Measurements from ENCODE around the gene GDPD1. TPM values are rescaled to one million over a fixed set of nuclear protein-coding genes. Genes with fewer than 3 reads are reported as not detected.
A peak's percentile ranks its signal among the peaks of the same experiment; 100 is the strongest.
"Not testable (repeated sequence)": the region's sequence is repeated elsewhere in the genome, so short reads cannot be mapped to it uniquely, and the experiment has no call there.

GDPD1 gene
- 10 to 100 TPM; 10.4 to 11.8 (median 11.3) TPM for polyA plus RNA-seq (ENCODE audit: insufficient read length in 3 of 3)

DNA sequence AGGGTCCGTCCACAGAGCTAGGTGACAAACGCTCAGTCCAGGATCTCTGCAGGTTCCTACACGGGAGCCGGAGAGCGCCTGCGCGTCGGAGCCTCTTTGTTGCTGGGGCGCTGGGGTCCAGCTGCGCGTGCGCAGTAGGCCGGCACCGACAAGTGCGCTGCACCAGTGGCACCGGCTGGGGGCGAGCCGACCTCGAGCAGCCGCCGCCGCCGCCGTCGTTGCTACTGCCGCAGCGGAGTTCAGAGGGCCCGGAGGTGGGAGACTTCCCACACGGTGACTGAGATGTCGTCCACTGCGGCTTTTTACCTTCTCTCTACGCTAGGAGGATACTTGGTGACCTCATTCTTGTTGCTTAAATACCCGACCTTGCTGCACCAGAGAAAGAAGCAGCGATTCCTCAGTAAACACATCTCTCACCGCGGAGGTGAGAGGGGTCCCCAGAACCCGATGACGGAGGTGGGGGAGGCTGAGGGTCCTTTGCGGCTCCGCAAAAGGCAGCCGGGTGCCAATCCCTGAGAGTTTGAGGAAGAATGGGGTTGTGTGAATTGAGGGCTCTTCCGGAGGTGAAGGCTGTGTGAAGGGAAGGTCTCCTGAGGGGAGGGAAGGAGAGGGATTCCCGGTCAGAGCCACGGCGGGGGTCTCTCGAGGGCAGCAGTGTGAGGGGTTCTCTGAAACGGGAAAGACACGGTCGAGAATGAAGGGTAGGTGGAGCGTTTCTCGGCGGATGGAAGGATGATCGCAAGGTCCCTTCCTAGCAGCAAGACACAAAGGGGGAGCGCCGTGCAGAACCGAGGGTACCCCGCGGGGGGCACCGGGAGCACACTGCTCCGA is at the start of gene GDPD1:
TSS of gene GDPD1 (plus strand) at position 184 of the 831 bp plus-strand sequence. CDS start at position 283, 99 bp downstream.
- peak; percentile 72 to 86 (median 85) for DNase-seq (ENCODE audit: low read depth in 3 of 3, low spot score in 2 of 3)

DNA sequence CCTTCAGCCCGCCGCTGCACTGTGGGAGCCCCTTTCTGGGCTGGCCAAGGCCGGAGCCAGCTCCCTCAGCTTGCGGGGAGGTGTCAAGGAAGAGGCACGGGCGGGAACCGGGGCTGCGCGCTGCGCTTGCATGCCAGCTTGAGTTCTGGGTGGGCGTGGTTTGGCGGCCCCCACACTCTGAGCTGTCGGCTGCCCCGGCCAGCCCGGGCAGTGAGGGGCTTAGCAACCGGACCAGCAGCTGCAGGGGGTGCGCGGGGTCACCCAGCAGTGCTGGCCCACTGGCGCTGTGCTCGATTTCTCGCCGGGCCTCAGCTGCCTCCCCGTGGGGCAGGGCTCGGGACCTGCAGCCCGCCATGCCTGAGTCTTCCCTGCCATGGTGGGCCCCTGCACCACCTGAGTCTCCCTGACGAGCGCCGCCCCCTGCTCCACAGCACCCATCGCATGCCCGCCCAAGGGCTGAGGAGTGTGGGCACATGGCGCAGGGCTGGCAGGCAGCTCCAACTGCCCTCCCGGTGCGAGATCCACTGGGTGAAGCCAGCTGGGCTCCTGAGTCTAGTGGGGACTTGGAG is 47.8 kb upstream of the GDPD1 start:
- no peak for DNase-seq (ENCODE audit: low read depth in 3 of 3, low spot score in 2 of 3)

DNA sequence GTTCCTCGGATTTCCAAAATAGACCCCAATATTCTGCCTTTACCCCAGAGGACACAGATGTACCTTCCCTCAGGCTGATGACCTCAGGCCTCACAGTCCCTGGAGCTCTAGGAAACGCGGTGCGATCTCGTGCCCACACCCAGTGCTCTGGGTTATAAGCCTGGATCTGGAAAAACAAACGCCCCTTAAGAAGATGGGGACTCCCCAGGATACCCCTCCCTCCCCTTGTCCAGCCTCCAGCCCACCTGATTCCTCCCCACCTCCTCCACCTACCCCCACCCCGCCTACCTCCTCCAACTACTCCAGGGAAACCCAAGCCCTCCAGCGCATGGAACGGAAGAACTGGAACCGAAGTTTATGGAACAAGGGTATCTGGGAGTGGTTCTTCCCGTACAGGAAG is 45.6 kb upstream of the GDPD1 start:
- DNase-seq (ENCODE audit: low read depth in 3 of 3, low spot score in 2 of 3) = no peak

DNA sequence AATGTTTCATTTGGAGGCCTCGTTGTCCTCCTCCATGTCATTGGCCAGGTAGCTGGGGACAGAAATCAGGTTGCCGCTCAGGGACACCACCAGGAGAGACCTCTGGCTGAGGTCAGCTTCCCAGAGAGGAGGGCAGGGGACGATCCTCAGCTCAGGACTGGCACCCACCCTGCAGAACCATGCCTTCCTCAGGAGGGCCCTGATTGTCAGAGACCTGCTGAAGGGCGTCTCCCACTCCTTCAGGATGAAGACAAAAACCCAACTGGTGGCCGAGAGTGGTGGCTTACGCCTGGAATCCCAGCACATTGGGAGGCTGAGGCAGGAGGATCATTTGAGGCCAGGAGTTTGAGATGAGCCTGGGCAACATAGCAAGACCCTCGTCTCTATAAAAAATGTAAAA is 45.2 kb upstream of the GDPD1 start:
- no peak for DNase-seq (ENCODE audit: low read depth in 3 of 3, low spot score in 2 of 3)

DNA sequence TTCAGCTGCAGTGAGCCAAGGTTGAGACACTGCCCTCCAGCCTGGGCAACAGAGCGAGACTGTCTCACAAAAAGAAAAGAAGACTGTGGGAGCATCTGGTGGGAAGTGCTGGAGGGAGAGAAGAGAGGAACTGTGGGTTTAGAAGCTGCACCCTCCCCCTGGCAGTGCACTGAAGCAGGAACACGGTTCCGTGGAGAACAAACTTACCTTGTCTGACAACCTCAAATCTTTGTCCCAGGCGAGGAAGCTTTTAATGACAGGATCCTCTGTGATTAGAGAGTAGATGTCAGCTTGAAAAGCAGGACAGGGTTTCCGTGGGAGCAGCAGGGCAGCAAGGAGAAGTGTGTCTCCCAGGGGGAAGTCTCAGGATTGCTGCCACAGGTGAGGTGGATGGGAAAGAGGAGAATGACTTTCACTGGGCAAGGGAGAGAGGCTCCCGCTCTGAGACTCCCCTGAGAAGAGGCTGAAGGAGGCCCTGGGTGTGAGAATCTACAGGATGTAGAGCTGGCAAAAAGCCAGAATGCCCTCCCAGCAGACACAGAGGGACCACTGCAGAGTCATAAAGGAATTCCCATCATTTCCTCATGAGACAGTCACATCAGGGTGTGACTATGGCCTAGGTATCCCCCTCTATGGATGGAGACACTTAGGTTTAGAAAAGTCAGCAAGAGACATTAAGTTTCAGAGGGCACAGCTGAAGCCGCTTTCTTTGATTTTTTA is 41.9 kb upstream of the GDPD1 start:
- no peak for DNase-seq (ENCODE audit: low read depth in 3 of 3, low spot score in 2 of 3)

DNA sequence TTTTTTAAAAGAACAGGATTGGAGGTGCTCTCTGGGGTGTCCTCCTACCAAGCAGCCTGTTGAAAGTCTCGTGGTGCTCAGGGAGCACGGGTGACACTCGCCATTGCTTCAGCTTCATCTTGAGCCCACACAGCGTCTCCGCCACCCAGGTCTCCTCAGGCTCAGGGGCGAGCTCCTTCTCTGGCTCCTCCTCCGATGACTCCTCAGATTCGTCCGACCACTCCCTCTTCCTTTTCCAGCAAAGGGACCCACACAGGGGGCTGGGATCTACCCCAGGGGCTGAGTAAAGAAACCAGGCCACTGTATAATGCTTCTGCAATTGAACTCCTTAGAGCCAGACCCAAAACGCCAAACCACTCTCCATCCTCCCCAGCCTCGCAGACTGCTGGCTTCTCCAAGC is 40.7 kb upstream of the GDPD1 start:
- not testable (repeated sequence) for DNase-seq (ENCODE audit: low read depth in 3 of 3, low spot score in 2 of 3)

DNA sequence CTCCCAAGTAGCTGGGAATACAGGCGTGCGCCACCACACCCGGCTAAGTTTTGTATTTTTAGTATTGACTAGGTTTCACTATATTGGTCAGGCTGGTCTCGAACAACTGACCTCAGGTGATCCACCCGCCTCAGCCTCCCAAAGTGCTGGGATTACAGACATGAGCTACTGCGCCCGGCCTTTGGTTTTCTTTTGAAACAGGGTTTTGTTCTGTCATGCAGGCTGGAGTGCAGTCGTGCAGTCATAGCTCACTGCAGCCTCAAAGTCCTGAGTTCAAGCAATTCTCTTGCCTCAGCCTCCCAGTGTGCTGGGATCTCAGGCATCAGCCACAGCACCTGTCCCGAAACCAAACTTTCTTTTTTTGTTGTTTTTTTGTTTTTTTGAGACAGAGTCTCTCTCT is 39.7 kb upstream of the GDPD1 start:
- no peak for DNase-seq (ENCODE audit: low read depth in 3 of 3, low spot score in 2 of 3)

DNA sequence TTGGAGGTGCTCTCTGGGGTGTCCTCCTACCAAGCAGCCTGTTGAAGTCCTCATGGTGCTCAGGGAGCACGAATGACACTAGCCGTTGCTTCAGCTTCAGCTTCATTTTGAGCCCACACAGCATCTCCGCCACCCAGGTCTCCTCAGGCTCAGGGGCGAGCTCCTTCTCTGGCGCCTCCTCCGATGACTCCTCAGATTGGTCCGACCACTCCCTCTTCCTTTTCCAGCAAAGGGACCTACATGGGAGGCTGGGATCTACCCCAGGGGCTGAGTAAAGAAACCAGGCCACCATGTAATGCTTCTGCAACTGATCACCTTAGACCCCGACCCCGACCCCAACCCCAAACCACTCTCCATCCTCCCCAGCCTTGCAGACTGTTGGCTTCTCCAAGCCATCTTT is 38.8 kb upstream of the GDPD1 start:
- DNase-seq (ENCODE audit: low read depth in 3 of 3, low spot score in 2 of 3) = no peak

DNA sequence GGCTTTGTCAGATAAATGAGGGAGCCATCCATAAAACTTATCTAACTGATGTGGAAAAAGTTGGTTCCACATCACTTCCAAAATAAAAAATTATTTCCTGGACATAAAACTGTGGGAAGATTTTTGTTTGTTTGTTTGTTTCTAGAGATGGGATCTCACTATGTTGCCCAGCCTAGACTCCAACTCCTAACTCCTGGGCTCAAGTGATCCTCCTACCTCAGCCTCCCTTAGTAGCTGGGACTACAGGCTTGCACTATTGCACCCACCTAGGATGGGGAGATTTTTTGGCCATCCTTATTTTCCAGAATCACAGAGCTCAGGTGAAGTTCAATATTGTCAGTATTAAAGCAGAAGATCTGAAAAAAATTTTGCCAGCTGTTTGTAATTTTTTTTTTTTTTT is 34.3 kb upstream of the GDPD1 start:
- no peak for DNase-seq (ENCODE audit: low read depth in 3 of 3, low spot score in 2 of 3)

DNA sequence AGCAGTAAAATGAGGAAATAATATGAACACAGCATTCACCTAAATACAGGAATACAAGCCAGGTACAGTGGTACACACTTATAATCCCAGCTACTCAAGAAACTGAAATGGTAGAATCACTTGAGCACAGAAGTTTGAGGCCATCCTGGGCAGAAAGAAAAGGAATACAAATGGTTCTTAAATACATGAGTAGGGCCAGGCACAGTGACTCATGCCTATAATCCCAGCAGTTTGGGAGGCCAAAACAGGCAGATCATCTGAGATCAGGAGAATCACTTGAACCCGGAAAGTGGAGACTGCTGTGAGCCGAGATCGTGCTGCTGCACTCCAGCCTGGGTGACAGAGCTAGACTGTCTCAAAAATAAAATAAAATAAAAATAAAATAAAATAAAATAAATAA is 33.5 kb upstream of the GDPD1 start:
- DNase-seq (ENCODE audit: low read depth in 3 of 3, low spot score in 2 of 3) = no peak

DNA sequence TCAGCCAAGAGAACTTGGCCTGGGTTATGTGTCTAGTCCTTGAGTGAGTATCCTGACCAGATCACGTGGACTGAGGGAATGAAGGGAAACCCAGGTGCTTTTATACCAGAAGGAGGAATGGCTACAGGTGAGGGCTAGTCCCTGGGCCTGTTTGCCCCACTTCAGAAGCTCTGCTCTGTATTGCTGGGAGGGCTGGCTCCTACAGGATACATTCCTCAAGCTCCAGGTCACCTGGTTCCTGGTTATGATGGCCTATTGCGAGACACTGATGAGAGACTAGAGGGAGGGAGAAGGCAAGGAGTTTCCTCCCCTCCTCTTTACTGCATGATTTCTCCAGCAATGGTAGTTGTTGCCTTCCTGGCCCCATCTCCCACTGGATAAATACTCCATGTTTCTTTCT is 29.5 kb upstream of the GDPD1 start:
- no peak for DNase-seq (ENCODE audit: low read depth in 3 of 3, low spot score in 2 of 3)

DNA sequence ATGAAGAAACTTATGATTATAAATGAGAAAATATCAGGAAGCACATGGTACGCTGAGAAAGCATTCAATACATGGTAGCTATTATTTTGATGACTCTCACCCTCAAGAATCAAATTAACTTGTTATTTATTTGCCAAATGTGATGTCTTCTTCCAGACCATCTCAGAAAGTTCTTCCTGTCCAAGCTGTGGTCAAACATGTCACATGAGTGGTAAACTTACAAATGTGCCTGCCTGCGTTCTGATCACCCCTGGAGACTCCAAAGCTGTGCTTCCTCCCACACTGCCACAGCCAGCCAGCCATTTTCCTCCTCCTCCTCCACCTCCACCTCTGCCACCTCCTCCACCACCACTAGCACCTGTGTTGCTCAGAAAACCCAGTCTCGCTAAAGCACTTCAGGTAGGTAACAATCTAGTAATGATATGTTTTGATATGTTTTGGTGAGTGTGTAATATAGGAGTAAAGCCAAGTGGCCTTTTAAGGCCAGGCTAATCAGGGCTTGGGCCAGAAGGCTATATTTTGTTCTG is 26.9 kb upstream of the GDPD1 start:
- no peak for DNase-seq (ENCODE audit: low read depth in 3 of 3, low spot score in 2 of 3)

DNA sequence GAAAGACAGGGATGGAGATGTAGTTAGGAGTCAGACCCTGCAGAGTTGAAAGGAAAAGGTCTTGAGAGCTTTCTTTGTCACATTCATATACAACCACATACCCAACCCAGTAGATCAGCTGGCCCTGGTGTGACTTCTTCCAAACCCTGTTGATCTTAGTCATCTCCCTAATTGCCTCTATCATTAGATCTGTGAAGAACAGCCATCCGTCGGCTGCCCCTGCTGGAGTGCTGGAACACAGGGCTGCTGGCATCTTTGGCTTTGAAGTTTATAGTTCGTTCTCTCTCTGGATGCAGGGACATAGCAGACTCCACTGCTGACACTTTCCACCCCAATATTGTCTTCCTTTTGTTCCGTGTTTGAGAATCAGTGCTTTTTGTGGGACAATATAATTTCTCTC is 20.9 kb upstream of the GDPD1 start:
- DNase-seq (ENCODE audit: low read depth in 3 of 3, low spot score in 2 of 3) = no peak

DNA sequence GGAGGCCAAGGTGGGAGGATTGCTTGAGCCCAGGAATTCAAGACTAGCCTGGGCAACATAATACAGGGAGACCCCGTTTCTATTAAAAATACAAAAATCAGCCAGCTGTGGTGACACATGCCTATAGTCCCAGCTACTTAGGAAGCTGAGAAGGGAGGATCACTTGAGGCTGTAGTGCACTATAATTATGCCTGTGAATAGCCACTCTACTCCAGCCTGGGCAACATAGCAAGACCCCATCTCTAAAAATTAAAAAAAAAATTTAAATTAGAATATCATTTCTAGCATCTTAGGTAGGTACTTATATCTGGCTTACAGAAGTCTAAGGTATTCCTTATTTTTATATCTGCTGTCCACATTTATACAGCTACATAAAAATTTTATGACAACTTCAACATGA is 18.0 kb upstream of the GDPD1 start:
- no peak for DNase-seq (ENCODE audit: low read depth in 3 of 3, low spot score in 2 of 3)

DNA sequence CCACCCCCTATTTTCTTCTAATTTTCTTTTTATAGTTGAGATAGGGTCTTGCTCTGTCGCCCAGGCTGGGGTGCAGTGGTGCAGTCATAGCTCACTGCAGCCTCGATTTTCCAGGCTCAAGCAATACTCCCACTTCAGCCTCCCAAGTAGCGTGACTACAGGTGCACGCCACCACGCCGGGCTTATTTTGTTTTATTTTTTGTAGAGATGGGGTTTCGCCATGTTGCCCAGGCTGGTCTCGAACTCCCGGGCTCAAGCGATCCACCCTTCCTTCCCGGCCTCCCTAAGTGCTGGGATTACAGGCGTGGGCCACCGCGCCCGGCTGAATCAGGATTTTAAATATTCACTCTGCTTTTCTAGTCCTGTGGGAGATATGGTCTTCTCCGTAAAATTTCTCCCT is 941 bp upstream of the GDPD1 start:
- DNase-seq (ENCODE audit: low read depth in 3 of 3, low spot score in 2 of 3) = no peak

DNA sequence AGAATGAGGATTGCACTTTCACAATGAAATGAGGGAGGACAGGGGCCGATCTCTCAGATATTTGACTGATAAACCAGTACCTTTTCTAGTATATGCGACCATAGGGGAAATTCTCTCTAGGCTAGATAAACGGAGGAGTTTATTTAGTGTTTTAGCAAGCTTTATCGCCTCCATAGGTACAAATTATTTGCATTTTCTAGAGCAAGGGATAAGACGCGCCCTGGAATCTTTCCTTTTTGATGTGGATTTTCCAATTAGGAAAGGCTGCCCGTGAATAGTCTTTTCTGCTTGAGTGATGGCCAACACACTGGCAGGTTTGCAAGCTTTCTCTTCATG is 351 bp upstream of the GDPD1 start:
- DNase-seq (ENCODE audit: low read depth in 3 of 3, low spot score in 2 of 3) = peak in 1 of 3 donors; percentile 16

DNA sequence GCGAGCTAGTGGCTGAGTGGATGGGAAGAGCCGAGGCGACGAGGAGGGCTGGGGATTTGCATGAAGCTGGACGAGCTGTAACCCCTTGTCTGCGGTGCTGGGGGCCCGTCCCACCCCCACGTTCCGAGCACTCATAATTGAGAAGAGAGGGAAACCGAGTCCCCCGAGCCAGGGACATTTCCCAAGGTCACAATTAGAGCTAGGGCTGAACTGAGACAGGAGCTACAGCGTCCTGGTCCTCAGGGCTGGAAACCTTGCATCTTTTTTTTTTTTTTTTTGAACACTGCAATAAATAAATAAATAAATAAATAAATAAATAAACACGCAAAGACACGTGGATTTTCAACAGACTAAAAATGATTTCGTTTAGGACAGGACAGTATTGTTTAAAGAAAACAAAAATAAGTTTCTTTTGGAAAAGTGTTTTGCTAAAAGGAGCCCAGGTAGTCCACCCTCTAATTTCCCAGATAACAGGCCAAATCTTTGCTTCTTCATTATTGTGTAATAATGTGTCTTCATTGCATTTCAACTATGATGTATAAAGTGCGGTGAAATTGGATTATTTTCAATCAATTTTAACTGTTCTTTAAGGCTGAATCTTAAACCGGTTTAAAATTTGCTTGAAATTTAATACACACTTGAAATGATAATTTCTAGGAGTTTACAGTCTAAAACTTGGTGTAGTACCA is 992 bp downstream of the GDPD1 start:
- DNase-seq (ENCODE audit: low read depth in 3 of 3, low spot score in 2 of 3) = peak in 1 of 3 donors; percentile 24

DNA sequence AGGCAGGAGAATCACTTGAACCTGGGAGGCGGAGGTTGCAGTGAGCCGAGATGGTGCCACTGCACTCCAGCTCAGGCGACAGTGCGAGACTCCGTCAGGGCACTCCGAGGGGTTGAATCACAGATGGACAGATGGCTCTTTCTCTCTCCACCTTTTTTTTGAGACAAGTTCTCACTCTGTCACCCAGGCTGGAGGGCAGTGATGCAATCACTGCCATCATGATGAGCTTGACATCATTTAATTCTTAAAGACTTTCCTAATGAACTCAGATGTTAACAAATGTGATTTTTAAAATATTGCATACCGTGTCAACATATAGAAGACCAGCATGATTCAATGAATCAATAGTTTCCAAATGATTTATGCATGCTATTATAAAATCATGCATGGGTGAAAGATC is 3.5 kb downstream of the GDPD1 start:
- DNase-seq (ENCODE audit: low read depth in 3 of 3, low spot score in 2 of 3) = no peak

DNA sequence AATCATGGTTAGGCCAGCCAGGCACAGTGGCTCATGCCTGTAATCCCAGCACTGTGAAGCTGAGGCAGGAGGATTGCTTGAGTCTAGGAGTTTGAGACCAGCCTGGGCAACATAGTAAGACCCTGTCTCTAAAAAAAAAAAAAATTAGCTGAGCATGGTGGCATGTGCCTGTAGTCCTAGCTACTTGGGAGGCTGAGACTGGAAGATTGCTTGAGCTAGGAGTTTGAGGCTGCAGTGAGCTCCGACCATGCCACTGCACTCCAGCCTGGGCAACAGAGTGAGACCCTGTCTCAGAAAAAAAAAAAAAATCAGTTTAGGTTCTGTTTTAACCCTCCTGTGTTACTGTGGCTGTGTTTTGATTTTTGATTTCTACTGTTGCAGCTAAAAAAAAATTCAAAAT is 8.3 kb downstream of the GDPD1 start:
- not testable (repeated sequence) for DNase-seq (ENCODE audit: low read depth in 3 of 3, low spot score in 2 of 3)

DNA sequence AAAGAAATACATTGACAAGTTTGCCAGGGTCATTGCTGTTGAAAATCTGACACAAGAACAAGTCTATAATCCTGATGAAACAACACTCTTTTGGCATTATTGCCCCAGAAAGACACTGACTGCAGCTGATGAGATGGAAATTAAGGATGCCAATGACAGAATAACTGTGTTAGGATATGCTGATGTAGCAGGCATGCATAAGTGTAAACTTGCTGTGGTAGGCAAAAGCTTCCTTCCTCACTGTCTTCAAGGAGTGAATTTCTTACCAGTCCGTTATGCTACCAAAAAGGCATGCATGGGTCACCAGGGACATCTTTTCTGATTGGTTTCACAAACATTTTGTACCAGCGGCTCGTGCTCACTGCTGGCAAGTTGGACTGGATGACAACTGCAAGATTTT is 10.5 kb downstream of the GDPD1 start:
- no peak for DNase-seq (ENCODE audit: low read depth in 3 of 3, low spot score in 2 of 3)

DNA sequence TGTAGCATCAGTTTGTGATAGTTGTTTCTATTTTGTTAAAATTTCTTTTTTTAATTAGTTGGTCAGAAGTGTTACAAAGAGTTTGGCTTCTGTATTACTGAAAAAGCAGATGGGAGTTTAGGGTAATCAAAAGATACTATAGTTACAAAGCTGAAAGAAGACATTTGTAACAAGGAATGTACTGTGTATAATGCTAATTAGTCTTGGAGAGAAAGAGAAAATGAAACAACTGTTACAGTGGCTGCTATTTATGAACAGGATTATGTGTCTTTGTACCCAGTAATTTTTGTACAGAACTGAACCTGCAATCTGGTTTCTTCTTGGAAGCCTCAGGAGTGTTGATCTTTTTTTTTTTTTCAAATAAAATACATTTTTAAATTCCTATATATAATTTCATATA is 14.3 kb downstream of the GDPD1 start:
- no peak for DNase-seq (ENCODE audit: low read depth in 3 of 3, low spot score in 2 of 3)

Data from right renal cortex interstitium (tissue), 3 donors.